Muscle of leg (tissue), 11 donors: ENCODE results near the gene TGFB2. TPM values are rescaled to one million over a fixed set of nuclear protein-coding genes. Genes with fewer than 3 reads are reported as not detected.
A peak's percentile ranks its signal among the peaks of the same experiment; 100 is the strongest.

ENCODE experiments used
- DNase-seq: peaks from one replicate; pipeline ENCODE4 v3.0.0; 2013
- H3K27ac ChIP-seq: one replicate; pipeline ENCODE4 v1.5.1; 2013; ENCODE audit warnings: mild to moderate bottlenecking, low read length, control low read depth
- H3K27me3 ChIP-seq: one replicate; pipeline ENCODE4 v1.6.1; 2013; ENCODE audit warnings: low read length; ENCODE audit not compliant: control insufficient read depth, insufficient read depth
- H3K36me3 ChIP-seq: one replicate; pipeline ENCODE4 v1.6.1; 2013; ENCODE audit warnings: low read length; ENCODE audit not compliant: control insufficient read depth, insufficient read depth
- H3K4me1 ChIP-seq: one replicate; pipeline ENCODE4 v1.6.1; 2013; ENCODE audit warnings: low read length; ENCODE audit not compliant: control insufficient read depth, insufficient read depth
- H3K4me3 ChIP-seq: one replicate; pipeline ENCODE4 v1.5.1; 2013; ENCODE audit warnings: low read length, control low read depth
- H3K9me3 ChIP-seq: replicated peaks from 2 replicates; pipeline ENCODE4 v1.6.1; 2013; ENCODE audit warnings: low read depth, low read length; ENCODE audit not compliant: control insufficient read depth
- WGBS: methylation state at CpG from one replicate; pipeline ENCODE4 v1.1.5; 2013; ENCODE audit warnings: missing lambda C conversion rate; ENCODE audit not compliant: insufficient coverage; 5-methylcytosine and 5-hydroxymethylcytosine counted together
- polyA plus RNA-seq, 8 donors: library from polyadenylated mRNA; unstranded; fragments of 120-200 nt; gene quantifications; one replicate each; pipeline versions ENCODE4 v1.2.1 to v1.2.3, GENCODE V29; 2013; ENCODE audit warnings: inconsistent platforms in 1 of 8, low replicate concordance in 1 of 8; ENCODE audit not compliant: insufficient read length in 8 of 8, insufficient read depth in 1 of 8
- total RNA-seq: library from RNA; stranded (reverse); fragments of 120-200 nt; gene quantifications from one replicate; pipeline ENCODE4 v1.2.4, GENCODE V29; 2013

TGFB2 gene
- total and polyA plus RNA-seq, 9 donors = 37.2 to 69.2 (median 50.7) TPM

DNA sequence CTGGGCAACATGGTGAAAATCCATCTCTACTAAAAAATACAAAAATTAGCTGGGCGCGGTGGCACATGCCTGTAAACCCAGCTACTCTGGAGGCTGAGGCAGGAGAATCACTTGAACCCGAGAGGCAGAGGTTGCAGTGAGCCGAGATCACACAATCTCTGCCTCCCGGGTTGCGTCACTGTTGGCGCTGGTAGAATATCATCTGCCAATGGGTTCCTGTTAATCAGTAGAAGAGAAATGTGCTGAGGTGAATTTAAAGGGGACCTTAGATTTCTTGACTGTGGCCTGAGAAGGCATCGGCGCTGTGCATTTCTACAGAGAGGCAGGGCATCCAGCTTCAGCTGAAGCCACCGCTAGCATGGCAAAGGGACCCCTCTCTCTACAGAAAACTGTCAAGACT, 68.0 kb downstream of the TGFB2 start:
- Histone ChIP-seq H3K36me3 (peaks cover 28% of the 10 kb centered on the region), H3K4me1 (peaks cover 2% of the 10 kb centered on the region), H3K4me3 (no peak overlapping the region), H3K9me3 (peaks cover 3% of the 10 kb centered on the region), H3K27ac (no peak overlapping the region), H3K27me3 (no peaks in the 10 kb centered on the region)
- WGBS = 97% methylated on average over 10 of the region's 10 CpGs
- no peak for DNase-seq

DNA sequence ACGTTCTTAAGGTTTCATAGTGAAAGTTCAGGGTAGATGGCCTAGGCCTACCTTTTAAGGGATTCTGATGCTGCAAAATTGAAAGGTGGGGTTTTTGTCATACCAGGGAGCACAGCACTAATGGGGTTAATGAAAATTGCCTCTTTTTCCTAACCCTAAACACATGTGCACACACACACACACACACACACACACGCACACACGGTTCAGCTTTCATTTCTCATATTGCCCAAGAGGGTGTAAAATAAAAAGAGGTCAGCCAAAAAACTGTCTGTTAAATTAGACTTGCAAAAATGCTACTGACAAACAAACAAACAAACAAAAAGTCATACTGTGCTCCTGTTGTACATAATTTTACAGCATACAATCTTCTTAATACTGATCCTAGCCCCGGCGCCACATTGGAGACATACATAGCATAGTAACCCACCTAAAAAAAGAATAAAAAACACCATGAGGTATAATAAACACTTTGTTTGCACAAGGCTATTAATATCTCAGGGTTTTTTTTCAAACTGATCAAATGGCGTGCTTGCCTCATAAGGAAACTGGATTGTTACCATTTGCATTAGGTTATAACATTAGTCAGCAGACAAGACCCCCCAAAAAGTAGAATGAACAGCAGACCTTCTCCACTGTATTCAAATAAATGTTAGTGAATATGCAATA, 69.1 kb downstream of the TGFB2 start:
- H3K27ac ChIP-seq = no peak overlapping the region
- H3K4me3 ChIP-seq = no peak overlapping the region
- DNase-seq = no peak
- no peaks in the 10 kb centered on the region for H3K27me3 ChIP-seq
- H3K4me1 ChIP-seq = peaks cover 2% of the 10 kb centered on the region
- WGBS = no CpG with 5 or more reads among the region's 6 CpGs
- H3K36me3 ChIP-seq = peaks cover 18% of the 10 kb centered on the region
- H3K9me3 ChIP-seq = peaks cover 3% of the 10 kb centered on the region

DNA sequence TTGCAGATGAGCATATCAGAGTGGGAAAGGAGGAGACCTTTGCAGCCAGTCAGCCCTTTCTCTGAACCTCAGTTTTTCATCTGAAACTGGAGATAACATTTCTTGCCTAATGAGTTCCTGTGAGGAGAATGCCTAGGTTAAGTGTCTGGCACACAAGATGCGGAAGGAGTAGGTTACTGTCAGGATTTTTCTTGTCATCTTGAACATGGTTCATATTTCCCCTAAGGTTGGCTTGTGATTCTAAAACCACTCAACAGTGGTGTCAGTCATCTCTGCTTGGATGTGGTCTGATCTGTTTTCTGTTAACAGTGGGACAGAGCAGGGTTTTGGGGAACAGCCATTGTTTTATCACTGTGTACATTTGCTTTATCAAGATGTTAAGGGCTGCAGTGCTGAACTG, 70.6 kb downstream of the TGFB2 start:
- Histone ChIP-seq H3K4me3 (no peak overlapping the region), H3K27ac (no peak overlapping the region), H3K4me1 (peaks cover 2% of the 10 kb centered on the region), H3K27me3 (no peaks in the 10 kb centered on the region), H3K36me3 (peaks cover 15% of the 10 kb centered on the region), H3K9me3 (peaks cover 3% of the 10 kb centered on the region)
- WGBS = 100% methylated on average over 1 of the region's 1 CpG
- DNase-seq = no peak

- peaks cover 7% of the 10 kb centered on the region for H3K36me3 ChIP-seq
Observed at GRCh38 chr1:218421531-218421930, 76.4 kb downstream of the TGFB2 start.

GRCh38 chr1:218424502-218424901, 79.4 kb downstream of the TGFB2 start:
- H3K9me3 ChIP-seq = no peaks in the 10 kb centered on the region
- no peak for DNase-seq
- H3K27ac ChIP-seq = no peak overlapping the region
- peaks cover 6% of the 10 kb centered on the region for H3K36me3 ChIP-seq
- no peaks in the 10 kb centered on the region for H3K4me1 ChIP-seq
- H3K27me3 ChIP-seq = no peaks in the 10 kb centered on the region
- no peak overlapping the region for H3K4me3 ChIP-seq

More at GRCh38 chr1:218421531-218421930, 76.4 kb downstream of the TGFB2 start:
- no peak overlapping the region for H3K4me3 ChIP-seq
- H3K27me3 ChIP-seq = no peaks in the 10 kb centered on the region
- H3K9me3 ChIP-seq = peaks cover 3% of the 10 kb centered on the region
- H3K4me1 ChIP-seq = no peaks in the 10 kb centered on the region
- H3K27ac ChIP-seq = no peak overlapping the region
- DNase-seq = no peak

DNA sequence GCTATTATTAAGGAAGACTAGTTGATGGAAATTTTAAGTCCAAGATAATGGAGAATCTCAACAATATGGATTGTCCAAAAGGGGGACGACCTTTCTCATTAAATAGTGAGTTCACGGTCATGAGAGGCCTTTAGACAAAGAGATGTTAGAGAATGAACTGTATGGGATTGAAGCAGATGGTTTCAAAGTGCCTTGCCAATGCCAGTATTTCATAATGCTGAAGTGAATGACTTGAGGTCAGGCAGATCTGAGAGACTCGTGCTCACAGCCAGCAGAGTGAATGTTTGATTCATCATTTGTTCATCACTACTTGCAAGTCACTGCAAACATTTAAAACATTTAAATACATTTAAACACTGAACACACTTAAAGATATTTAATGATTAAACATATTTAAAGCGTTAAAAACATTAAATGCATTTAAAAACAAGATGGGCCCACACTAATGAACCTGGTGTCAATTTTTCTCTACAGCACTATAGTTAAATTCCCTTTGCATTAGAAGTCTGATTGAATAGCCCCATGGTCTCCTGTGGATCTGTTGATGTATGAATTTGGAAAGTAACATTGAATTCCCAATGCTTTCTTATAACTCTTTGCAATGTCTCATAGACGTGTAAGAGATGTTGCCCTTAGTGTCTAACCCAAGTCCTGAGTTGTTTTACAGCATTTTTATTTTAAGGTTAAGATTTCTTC, 80.7 kb downstream of the TGFB2 start:
- H3K27ac ChIP-seq = no peak overlapping the region
- no peaks in the 10 kb centered on the region for H3K27me3 ChIP-seq
- H3K4me1 ChIP-seq = no peaks in the 10 kb centered on the region
- H3K9me3 ChIP-seq = no peaks in the 10 kb centered on the region
- H3K4me3 ChIP-seq = no peak overlapping the region
- peaks cover 5% of the 10 kb centered on the region for H3K36me3 ChIP-seq
- DNase-seq = no peak
- WGBS = 100% methylated on average over 2 of the region's 5 CpGs

GRCh38 chr1:218426343-218426657, 81.2 kb downstream of the TGFB2 start:
- Histone ChIP-seq H3K9me3 (no peaks in the 10 kb centered on the region), H3K4me1 (no peaks in the 10 kb centered on the region), H3K4me3 (no peak overlapping the region), H3K27ac (no peak overlapping the region), H3K36me3 (peaks cover 3% of the 10 kb centered on the region), H3K27me3 (no peaks in the 10 kb centered on the region)
- WGBS = no CpG with 5 or more reads among the region's 1 CpG
- peak; percentile 44 for DNase-seq

DNA sequence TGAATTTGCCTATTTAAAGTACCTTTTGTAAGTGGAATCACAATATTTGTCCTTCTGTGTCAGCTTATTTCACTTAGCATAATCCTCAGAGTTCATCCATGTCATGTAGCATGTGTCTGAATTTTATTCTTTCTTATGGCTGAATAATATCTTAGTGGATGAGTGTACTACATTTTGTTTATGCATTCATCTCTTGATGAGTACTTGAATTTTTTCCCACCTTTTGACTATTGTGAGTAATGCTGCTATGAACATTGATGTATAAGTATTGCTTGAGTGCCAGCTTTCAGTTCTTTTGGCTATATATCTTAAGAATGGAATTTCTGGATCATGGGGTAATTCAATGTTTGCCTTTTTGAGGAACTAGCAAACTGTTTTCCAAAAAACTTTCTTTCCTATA, 84.2 kb downstream of the TGFB2 start:
- no peak overlapping the region for H3K4me3 ChIP-seq
- DNase-seq = no peak
- H3K27ac ChIP-seq = no peak overlapping the region
- no peaks in the 10 kb centered on the region for H3K4me1 ChIP-seq
- peaks cover 3% of the 10 kb centered on the region for H3K36me3 ChIP-seq
- no peaks in the 10 kb centered on the region for H3K9me3 ChIP-seq
- no peaks in the 10 kb centered on the region for H3K27me3 ChIP-seq

DNA sequence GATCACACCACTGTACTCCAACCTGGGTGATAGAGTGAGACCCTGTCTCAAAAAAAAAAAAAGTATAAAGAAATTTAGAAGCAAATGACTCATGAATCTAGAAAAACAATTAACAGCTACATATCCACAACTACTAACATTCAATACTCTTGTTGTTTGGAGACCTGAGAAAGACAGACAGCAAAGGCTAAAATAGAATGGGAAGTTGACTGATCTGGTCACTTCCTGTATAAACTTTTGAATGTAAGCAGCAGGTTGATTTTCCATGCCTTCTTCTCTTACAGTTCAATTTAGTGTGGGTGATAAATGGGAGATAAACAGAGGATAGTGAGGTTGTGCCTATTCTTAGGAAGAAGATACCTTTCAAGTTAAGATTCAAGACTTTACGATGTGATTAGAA, 85.2 kb downstream of the TGFB2 start:
- peaks cover 2% of the 10 kb centered on the region for H3K4me1 ChIP-seq
- H3K27ac ChIP-seq = no peak overlapping the region
- DNase-seq = no peak
- H3K27me3 ChIP-seq = no peaks in the 10 kb centered on the region
- WGBS = no CpG with 5 or more reads among the region's 1 CpG
- H3K36me3 ChIP-seq = peaks cover 11% of the 10 kb centered on the region
- H3K4me3 ChIP-seq = no peak overlapping the region
- H3K9me3 ChIP-seq = no peaks in the 10 kb centered on the region

GRCh38 chr1:218430822-218431221, 85.7 kb downstream of the TGFB2 start:
- Histone ChIP-seq H3K27ac (no peak overlapping the region), H3K27me3 (no peaks in the 10 kb centered on the region), H3K4me3 (no peak overlapping the region), H3K4me1 (peaks cover 2% of the 10 kb centered on the region), H3K9me3 (no peaks in the 10 kb centered on the region), H3K36me3 (peaks cover 15% of the 10 kb centered on the region)
- DNase-seq = no peak
- WGBS = 67% methylated on average over 1 of the region's 2 CpGs

DNA sequence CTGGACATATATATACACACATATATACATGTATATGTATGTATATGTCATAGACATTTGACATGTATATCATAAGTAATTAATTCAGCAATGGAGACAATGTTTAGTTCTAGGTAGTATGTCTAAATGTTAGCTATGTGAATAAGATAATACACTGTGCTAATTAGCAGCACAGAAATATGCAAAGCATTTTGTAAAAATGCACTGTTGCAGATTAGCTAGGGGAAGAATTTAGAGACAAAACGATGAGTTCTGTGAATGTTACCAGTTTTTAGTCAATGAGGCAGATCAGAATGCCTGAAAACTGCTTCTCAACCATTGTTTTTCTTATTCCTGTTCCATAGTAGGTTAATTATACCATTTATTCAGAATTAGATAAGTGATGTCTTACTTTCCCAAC, 86.3 kb downstream of the TGFB2 start:
- H3K4me1 ChIP-seq = peaks cover 2% of the 10 kb centered on the region
- WGBS = no CpG with 5 or more reads among the region's 1 CpG
- peaks cover 22% of the 10 kb centered on the region for H3K36me3 ChIP-seq
- no peaks in the 10 kb centered on the region for H3K27me3 ChIP-seq
- DNase-seq = no peak
- H3K4me3 ChIP-seq = no peak overlapping the region
- H3K27ac ChIP-seq = no peak overlapping the region
- H3K9me3 ChIP-seq = no peaks in the 10 kb centered on the region
